Central memory CD8-positive, alpha-beta T cell (primary cell): ENCODE data around the gene RAB6C.
"Not testable (repeated sequence)": the region's sequence is repeated elsewhere in the genome, so short reads cannot be mapped to it uniquely, and the experiment has no call there.

Experiments
- ATAC-seq: fragments of 150-1000 bp; cut with Tn5 transposase; replicated peaks from 2 replicates; pipeline ENCODE4 v1.10.0; 2022; ENCODE audit warnings: mild to moderate bottlenecking, moderate FRiP score, moderate number of reproducible peaks; ENCODE audit not compliant: poor library complexity, severe bottlenecking; ENCODE audit errors: extremely low read depth
- DNase-seq, 2 donors: peaks; one replicate each; pipeline ENCODE4 v3.0.0; 2021; ENCODE audit warnings: low spot score in 2 of 2
- H3K27ac Mint-ChIP-seq: one replicate; pipeline ENCODE4 v1.8.0; 2022; ENCODE audit warnings: low read depth, mild to moderate bottlenecking, moderate library complexity, mixed read lengths
- H3K27me3 Mint-ChIP-seq: one replicate; pipeline ENCODE4 v1.8.0; 2022; ENCODE audit warnings: mixed read lengths
- H3K36me3 Mint-ChIP-seq: one replicate; pipeline ENCODE4 v1.8.0; 2022; ENCODE audit warnings: mild to moderate bottlenecking, moderate library complexity, mixed read lengths; ENCODE audit not compliant: insufficient read depth
- H3K4me1 Mint-ChIP-seq: one replicate; pipeline ENCODE4 v1.8.0; 2022; ENCODE audit warnings: mixed read lengths
- H3K4me3 Mint-ChIP-seq: one replicate; pipeline ENCODE4 v1.8.0; 2022; ENCODE audit warnings: mild to moderate bottlenecking, moderate library complexity, mixed read lengths
- H3K9me3 Mint-ChIP-seq: one replicate; pipeline ENCODE4 v1.8.0; 2022; ENCODE audit warnings: mixed read lengths

The RAB6C gene

DNA sequence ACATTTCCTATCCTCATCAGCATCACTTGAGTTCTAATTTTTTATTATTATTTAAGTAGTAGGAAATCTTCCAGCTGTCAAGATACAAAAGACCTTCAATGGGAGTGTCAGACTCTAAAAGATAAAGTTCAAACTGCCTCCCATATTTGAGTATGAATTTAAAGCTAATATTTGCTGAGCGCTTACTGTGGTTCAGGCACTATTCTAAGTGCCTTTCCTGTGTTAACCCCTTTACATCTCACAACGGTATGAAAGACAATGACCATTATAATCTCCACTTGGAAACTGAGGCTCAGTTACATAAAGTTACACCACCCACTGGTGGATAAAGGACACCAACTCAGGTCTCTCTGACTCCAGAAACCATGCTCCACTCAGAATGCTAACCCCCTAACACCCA is 39.9 kb downstream of the RAB6C start:
- Mint-ChIP-seq H3K27me3 (peaks cover 43% of the 10 kb centered on the region), H3K36me3 (no peaks in the 10 kb centered on the region), H3K4me1 (no peaks in the 10 kb centered on the region), H3K4me3 (no peak overlapping the region), H3K9me3 (no peaks in the 10 kb centered on the region), H3K27ac (no peak overlapping the region)
- DNase-seq (no peak), ATAC-seq (no peak)

DNA sequence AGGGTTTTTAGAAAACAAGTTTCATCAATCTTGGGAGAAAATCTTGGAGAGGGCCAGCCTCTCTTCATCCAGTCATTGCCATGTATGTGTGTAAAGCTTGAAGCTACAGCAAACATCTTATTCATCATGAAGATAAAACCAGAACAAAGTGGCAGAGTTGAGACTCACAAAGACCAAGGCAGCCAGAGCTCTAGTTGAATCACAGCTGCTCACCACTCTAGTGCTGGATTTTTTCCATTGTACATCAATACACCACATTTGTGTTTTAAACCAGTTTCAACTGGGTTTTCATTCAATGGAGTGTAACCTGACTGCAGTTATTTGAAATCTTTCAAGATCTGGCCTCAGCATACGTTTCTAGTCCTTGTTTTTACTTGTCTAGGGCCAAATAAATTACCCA is 40.6 kb downstream of the RAB6C start:
- DNase-seq, H3K36me3 Mint-ChIP-seq, H3K27ac Mint-ChIP-seq, H3K4me3 Mint-ChIP-seq, ATAC-seq, H3K9me3 Mint-ChIP-seq, H3K4me1 Mint-ChIP-seq: not testable (repeated sequence)
- peaks cover 36% of the 10 kb centered on the region for H3K27me3 Mint-ChIP-seq

DNA sequence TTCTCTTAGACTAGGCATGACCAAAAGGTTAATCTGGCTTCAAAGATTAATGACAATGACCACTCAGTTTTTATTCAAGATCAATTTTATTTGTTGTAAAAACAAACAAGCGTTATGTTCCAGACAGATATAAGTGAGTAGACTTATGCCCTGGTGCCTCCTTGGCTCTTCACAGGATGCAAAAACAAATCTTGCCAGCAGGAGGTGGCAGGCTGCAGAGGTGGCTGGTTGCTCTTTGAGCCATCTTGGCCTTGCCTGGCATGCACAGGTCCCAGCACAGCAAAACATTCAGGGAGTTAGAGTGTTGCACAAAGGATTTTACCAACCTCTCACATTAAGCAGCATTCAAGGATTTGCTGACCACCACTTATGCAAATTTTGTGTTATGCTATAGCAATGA is 46.5 kb downstream of the RAB6C start:
- not testable (repeated sequence) for H3K36me3 Mint-ChIP-seq, DNase-seq, ATAC-seq, H3K9me3 Mint-ChIP-seq, H3K27ac Mint-ChIP-seq, H3K4me3 Mint-ChIP-seq, H3K4me1 Mint-ChIP-seq
- H3K27me3 Mint-ChIP-seq, result peaks cover 37% of the 10 kb centered on the region
